MCF 10A (cell line): ENCODE data around the gene OPCML. TPM values are rescaled to one million over a fixed set of nuclear protein-coding genes. Genes with fewer than 3 reads are reported as not detected.

Experiments
- BruUV-seq: library from RNA; stranded (reverse); fragments of 400-500 nt; replicated peaks from 2 replicates; lab custom pipeline; 2021; lab: Mats Ljungman, UMichigan
- CTCF ChIA-PET: fragments of 300-600 bp; sonication (Branson Sonifier 250); formaldehyde crosslinking; extraction: SDS; loops from one replicate; lab custom pipeline; 2021; ENCODE audit warnings: antibody characterized with exemption, inconsistent platforms; lab: Yijun Ruan, JAX
- POLR2A ChIA-PET: fragments of 300-600, 350-650 bp; sonication (Branson Sonifier 250); formaldehyde crosslinking; extraction: SDS; loops from one replicate; lab custom pipeline; 2020; ENCODE audit warnings: antibody characterized with exemption, inconsistent platforms; lab: Yijun Ruan, JAX
- DNase-seq: peaks from one replicate; pipeline ENCODE4 v3.0.0-alpha.2; 2018; ENCODE audit not compliant: unreplicated experiment
- H3K27ac Mint-ChIP-seq: one replicate; pipeline ENCODE4 v1.8.0; 2022; ENCODE audit warnings: mild to moderate bottlenecking, low read depth, mixed read lengths; ENCODE audit not compliant: unreplicated experiment
- H3K27me3 Mint-ChIP-seq: one replicate; pipeline ENCODE4 v1.8.0; 2022; ENCODE audit warnings: mixed read lengths; ENCODE audit not compliant: insufficient read depth, unreplicated experiment
- H3K36me3 Mint-ChIP-seq: one replicate; pipeline ENCODE4 v1.8.0; 2022; ENCODE audit warnings: mild to moderate bottlenecking, moderate library complexity, mixed read lengths; ENCODE audit not compliant: insufficient read depth, unreplicated experiment
- H3K4me1 Mint-ChIP-seq: one replicate; pipeline ENCODE4 v1.8.0; 2022; ENCODE audit warnings: mixed read lengths; ENCODE audit not compliant: insufficient read depth, unreplicated experiment
- H3K4me3 Mint-ChIP-seq: one replicate; pipeline ENCODE4 v1.8.0; 2022; ENCODE audit warnings: mild to moderate bottlenecking, moderate library complexity, mixed read lengths; ENCODE audit not compliant: unreplicated experiment
- H3K9me3 Mint-ChIP-seq: one replicate; pipeline ENCODE4 v1.8.0; 2022; ENCODE audit warnings: mixed read lengths; ENCODE audit not compliant: unreplicated experiment
- intact Hi-C: fragments of 100-400 bp; cut with micrococcal nuclease; formaldehyde crosslinking; loops from 2 replicates; pipeline ENCODE4 v1.14.1; 2022
- total RNA-seq: library from RNA; stranded (reverse); gene quantifications from 2 replicates; pipeline ENCODE4 v1.2.3, GENCODE V29; 2022
- TF ChIP-seq, protein P1 (sequence below): fragments of 200-600 bp; IDR thresholded peaks from one replicate; pipeline ENCODE4 v1.8.0; 2022; ENCODE audit warnings: antibody characterized with exemption, mild to moderate bottlenecking; ENCODE audit not compliant: unreplicated experiment

Gene OPCML
- total RNA-seq, 1 experiment from 2014 or later, result not detected

DNA sequence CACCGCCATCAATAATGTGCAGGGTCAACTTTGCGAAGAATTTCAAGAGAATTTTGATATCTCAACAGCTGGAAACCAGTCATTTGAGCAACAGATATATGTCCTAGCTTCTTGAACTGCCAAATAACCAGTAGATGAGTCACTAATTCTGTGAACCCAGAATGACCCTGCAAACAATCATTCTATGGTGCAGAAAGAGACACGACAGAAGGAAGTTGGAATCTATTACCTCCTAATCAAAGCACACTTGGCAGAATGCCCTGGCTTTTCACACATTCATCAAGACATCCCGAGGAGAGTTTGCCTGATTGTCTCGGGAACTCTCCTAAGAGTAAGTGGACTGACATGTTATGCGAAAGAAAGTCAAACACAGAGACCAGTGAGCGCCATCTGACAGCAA lies 621.1 kb downstream of the OPCML start:
- TF ChIP-seq, protein P1, sequence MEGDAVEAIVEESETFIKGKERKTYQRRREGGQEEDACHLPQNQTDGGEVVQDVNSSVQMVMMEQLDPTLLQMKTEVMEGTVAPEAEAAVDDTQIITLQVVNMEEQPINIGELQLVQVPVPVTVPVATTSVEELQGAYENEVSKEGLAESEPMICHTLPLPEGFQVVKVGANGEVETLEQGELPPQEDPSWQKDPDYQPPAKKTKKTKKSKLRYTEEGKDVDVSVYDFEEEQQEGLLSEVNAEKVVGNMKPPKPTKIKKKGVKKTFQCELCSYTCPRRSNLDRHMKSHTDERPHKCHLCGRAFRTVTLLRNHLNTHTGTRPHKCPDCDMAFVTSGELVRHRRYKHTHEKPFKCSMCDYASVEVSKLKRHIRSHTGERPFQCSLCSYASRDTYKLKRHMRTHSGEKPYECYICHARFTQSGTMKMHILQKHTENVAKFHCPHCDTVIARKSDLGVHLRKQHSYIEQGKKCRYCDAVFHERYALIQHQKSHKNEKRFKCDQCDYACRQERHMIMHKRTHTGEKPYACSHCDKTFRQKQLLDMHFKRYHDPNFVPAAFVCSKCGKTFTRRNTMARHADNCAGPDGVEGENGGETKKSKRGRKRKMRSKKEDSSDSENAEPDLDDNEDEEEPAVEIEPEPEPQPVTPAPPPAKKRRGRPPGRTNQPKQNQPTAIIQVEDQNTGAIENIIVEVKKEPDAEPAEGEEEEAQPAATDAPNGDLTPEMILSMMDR, result no peak
- no peak for DNase-seq
- Mint-ChIP-seq H3K27ac (no peak overlapping the region), H3K27me3 (no peaks in the 10 kb centered on the region), H3K4me3 (no peak overlapping the region), H3K4me1 (no peaks in the 10 kb centered on the region), H3K9me3 (peaks cover 21% of the 10 kb centered on the region), H3K36me3 (no peaks in the 10 kb centered on the region)
- no TSS peak for BruUV-seq
- ChIA-PET POLR2A (no interaction called here), CTCF (interaction anchor here (0.6 to 1.4 kb wide), 2 partner anchors 15 to 30 kb away, joined by 3 to 5 read pairs; no protein-coding TSS in a partner anchor)
- intact Hi-C loops, result no loop called here

DNA sequence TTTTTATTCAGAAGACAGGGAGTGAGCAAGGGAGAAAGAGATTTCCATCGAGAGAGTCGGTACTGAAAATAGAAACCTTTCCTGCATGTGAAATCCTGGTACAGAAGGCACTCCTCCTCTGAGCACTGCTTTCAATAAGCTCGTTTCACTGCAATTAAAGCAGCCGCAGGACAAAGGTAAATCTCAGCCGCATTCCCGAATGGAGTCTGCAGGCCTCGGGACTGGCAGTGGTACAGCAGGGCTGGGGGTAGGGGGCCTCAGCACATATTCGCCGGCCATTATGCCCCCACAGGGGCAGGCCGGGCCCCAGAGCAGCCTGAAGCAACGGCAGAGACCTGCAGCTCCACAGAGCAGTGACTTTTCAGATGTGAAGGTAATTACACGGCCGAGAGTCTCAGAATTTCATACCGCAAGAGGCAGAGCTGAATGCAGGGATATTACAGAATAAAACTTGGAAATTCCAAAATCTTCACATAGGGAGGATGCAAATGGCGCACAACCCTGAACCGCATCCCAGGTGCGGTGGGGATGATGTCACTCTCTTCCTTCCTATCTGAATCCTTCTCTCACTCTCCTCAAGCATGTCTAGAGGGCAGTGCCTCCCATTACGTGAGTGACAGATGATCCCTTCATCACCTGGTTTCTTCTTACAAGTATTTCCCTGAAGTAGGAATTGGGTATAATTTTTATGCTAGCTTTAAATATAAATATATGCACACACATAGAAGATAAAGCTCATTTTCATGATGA lies 622.1 kb downstream of the OPCML start:
- Mint-ChIP-seq H3K4me1 (no peaks in the 10 kb centered on the region), H3K27ac (no peak overlapping the region), H3K4me3 (no peak overlapping the region), H3K36me3 (no peaks in the 10 kb centered on the region), H3K9me3 (peaks cover 20% of the 10 kb centered on the region), H3K27me3 (no peaks in the 10 kb centered on the region)
- CTCF ChIA-PET, result no interaction called here
- no peak for DNase-seq
- intact Hi-C loops, result no loop called here
- POLR2A ChIA-PET, result no interaction called here
- TF ChIP-seq, protein P1, result no peak
- BruUV-seq, result no TSS peak

DNA sequence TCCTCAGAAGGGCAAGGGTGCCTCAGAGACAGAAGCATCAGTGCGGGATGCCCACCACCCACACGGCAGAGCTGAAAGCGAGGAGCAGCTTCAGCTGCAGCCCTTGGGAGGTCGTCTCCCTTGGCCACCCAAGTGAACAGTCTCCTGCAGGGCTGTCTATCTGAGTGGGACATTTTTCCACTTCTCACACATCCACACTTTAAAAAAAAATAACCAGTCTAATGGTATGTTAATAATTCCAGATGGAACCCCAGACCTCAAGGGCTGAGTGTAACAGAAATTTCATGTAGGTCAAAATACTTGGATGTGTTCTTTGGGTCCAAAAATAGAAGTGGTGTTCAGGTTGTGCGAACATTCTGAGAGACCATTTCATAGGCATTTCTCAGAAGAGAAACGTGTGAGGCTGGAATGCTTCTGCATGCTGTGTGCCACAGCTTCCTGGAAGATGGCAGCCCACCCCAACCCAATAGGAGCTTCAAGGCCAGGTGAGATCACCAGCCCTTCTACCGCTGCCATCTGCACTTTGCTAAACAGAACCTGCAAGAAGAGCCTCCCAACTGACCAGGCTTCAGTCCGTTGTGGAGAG lies 623.2 kb downstream of the OPCML start:
- Mint-ChIP-seq H3K4me3 (no peak overlapping the region), H3K27me3 (no peaks in the 10 kb centered on the region), H3K4me1 (no peaks in the 10 kb centered on the region), H3K9me3 (peaks cover 21% of the 10 kb centered on the region), H3K36me3 (no peaks in the 10 kb centered on the region), H3K27ac (no peak overlapping the region)
- TF ChIP-seq, protein P1, result no peak
- POLR2A ChIA-PET, result no interaction called here
- no TSS peak for BruUV-seq
- CTCF ChIA-PET, result no interaction called here
- no peak for DNase-seq
- intact Hi-C loops, result no loop called here

DNA sequence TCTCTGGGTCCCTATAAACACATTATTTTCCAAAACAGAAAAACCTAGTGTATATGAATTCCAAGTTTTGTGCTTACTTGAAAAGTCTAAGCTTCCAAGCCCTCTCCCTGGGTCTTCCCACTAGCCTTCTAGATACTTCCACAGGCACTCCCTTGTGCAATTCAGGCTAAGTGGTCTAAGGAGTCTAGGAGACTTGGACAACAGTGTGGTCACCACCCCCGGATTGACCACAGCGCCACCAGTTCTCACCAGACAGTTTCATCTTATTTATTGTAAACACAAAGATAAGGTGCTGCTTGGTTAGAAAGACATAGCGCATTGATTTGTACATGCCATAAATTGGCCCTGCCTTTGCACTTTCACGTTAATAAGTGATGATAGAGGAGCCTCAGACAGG lies 623.9 kb downstream of the OPCML start:
- Mint-ChIP-seq H3K4me3 (no peak overlapping the region), H3K4me1 (no peaks in the 10 kb centered on the region), H3K9me3 (peaks cover 28% of the 10 kb centered on the region), H3K36me3 (no peaks in the 10 kb centered on the region), H3K27me3 (no peaks in the 10 kb centered on the region), H3K27ac (no peak overlapping the region)
- CTCF ChIA-PET, result no interaction called here
- no peak for DNase-seq
- BruUV-seq, result no TSS peak
- intact Hi-C loops, result no loop called here
- TF ChIP-seq, protein P1, result no peak
- POLR2A ChIA-PET, result no interaction called here
